ENCODE data around the gene MAGI1.

DNA sequence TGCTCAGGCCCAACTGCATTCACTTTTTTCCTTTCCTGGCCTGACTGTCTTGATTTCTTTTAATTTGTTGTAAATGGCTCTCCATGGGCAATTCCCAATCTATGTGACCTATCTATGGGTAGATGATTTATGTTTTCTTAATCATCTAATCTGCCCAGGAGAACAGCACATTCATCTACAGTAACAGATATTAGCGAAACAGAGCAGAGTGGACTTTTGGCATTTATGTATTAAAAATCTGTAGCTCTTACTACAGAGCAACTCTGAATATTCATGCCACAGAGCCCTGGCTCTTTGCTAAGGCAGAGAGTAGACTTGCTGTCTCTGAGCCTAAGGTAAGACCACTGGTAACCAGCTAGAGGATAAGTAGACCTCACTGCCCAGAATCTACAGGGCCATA is 676.0 kb downstream of the MAGI1 start:
- no peak for TF ChIP-seq CREB1 (CRISPR knock-in tag; IDR thresholded peaks at IDR 0.05)
- TF ChIP-seq, protein P1, sequence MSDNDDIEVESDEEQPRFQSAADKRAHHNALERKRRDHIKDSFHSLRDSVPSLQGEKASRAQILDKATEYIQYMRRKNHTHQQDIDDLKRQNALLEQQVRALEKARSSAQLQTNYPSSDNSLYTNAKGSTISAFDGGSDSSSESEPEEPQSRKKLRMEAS (CRISPR knock-in tag; IDR thresholded peaks at IDR 0.05): no peak
- TF ChIP-seq, protein P2, sequence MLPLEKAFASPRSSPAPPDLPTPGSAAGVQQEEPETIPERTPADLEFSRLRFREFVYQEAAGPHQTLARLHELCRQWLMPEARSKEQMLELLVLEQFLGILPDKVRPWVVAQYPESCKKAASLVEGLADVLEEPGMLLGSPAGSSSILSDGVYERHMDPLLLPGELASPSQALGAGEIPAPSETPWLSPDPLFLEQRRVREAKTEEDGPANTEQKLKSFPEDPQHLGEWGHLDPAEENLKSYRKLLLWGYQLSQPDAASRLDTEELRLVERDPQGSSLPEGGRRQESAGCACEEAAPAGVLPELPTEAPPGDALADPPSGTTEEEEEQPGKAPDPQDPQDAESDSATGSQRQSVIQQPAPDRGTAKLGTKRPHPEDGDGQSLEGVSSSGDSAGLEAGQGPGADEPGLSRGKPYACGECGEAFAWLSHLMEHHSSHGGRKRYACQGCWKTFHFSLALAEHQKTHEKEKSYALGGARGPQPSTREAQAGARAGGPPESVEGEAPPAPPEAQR (CRISPR knock-in tag; IDR thresholded peaks at IDR 0.05): no peak
- TF ChIP-seq, protein P3, sequence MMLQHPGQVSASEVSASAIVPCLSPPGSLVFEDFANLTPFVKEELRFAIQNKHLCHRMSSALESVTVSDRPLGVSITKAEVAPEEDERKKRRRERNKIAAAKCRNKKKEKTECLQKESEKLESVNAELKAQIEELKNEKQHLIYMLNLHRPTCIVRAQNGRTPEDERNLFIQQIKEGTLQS (CRISPR knock-in tag; conservative IDR thresholded peaks at IDR 0.05): no peak
- TF ChIP-seq, protein P4, sequence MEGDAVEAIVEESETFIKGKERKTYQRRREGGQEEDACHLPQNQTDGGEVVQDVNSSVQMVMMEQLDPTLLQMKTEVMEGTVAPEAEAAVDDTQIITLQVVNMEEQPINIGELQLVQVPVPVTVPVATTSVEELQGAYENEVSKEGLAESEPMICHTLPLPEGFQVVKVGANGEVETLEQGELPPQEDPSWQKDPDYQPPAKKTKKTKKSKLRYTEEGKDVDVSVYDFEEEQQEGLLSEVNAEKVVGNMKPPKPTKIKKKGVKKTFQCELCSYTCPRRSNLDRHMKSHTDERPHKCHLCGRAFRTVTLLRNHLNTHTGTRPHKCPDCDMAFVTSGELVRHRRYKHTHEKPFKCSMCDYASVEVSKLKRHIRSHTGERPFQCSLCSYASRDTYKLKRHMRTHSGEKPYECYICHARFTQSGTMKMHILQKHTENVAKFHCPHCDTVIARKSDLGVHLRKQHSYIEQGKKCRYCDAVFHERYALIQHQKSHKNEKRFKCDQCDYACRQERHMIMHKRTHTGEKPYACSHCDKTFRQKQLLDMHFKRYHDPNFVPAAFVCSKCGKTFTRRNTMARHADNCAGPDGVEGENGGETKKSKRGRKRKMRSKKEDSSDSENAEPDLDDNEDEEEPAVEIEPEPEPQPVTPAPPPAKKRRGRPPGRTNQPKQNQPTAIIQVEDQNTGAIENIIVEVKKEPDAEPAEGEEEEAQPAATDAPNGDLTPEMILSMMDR (IDR thresholded peaks at IDR 0.05): no peak
- TF ChIP-seq TEAD4 (CRISPR knock-in tag; IDR thresholded peaks at IDR 0.05): no peak
- no peak for TF ChIP-seq ZNF121 (CRISPR knock-in tag; IDR thresholded peaks at IDR 0.05)
- no peak for TF ChIP-seq ZNF263 (CRISPR knock-in tag; IDR thresholded peaks at IDR 0.05; ENCODE audit: low read depth)
- TF ChIP-seq ZNF219 (CRISPR knock-in tag; IDR thresholded peaks at IDR 0.05; ENCODE audit: borderline replicate concordance): no peak
- no peak for TF ChIP-seq ELF4 (CRISPR knock-in tag; IDR thresholded peaks at IDR 0.05; ENCODE audit: low read depth)
- TF ChIP-seq, protein P5, sequence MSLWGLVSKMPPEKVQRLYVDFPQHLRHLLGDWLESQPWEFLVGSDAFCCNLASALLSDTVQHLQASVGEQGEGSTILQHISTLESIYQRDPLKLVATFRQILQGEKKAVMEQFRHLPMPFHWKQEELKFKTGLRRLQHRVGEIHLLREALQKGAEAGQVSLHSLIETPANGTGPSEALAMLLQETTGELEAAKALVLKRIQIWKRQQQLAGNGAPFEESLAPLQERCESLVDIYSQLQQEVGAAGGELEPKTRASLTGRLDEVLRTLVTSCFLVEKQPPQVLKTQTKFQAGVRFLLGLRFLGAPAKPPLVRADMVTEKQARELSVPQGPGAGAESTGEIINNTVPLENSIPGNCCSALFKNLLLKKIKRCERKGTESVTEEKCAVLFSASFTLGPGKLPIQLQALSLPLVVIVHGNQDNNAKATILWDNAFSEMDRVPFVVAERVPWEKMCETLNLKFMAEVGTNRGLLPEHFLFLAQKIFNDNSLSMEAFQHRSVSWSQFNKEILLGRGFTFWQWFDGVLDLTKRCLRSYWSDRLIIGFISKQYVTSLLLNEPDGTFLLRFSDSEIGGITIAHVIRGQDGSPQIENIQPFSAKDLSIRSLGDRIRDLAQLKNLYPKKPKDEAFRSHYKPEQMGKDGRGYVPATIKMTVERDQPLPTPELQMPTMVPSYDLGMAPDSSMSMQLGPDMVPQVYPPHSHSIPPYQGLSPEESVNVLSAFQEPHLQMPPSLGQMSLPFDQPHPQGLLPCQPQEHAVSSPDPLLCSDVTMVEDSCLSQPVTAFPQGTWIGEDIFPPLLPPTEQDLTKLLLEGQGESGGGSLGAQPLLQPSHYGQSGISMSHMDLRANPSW (CRISPR knock-in tag; conservative IDR thresholded peaks at IDR 0.05; ENCODE audit: low read depth): no peak
- TF ChIP-seq NR1H2 (CRISPR knock-in tag; IDR thresholded peaks at IDR 0.05): no peak

Data from WTC11 (cell line).